IMR-90 (cell line): ENCODE results near the gene LAMB2. TPM values are rescaled to one million over a fixed set of nuclear protein-coding genes. Genes with fewer than 3 reads are reported as not detected.

Experiments used
- ATAC-seq: fragments of 200-7000 bp; cut with Tn5 transposase; 2 replicates; pipeline ENCODE4 v1.9.1; 2020; ENCODE audit warnings: low read depth, mild to moderate bottlenecking, moderate library complexity
- BruUV-seq: library from RNA; stranded (reverse); fragments of 400-500 nt; replicated peaks from 2 replicates; lab custom pipeline; 2021; lab: Mats Ljungman, UMichigan
- CTCF ChIA-PET: fragments of 300-600 bp; formaldehyde crosslinking; extraction: SDS; loops from one replicate; lab custom pipeline; 2021; ENCODE audit warnings: antibody characterized with exemption; lab: Yijun Ruan, JAX
- POLR2A ChIA-PET: fragments of 300-600 bp; sonication (Branson Sonifier 250); formaldehyde crosslinking; loops from one replicate; lab custom pipeline; 2022; ENCODE audit warnings: antibody characterized with exemption; ENCODE audit not compliant: unreplicated experiment; lab: Charles Lee
- DNase-seq: peaks from one replicate; pipeline ENCODE4 v3.0.0; 2013
- H2AFZ ChIP-seq: replicated peaks from 2 replicates; pipeline ENCODE3; 2013; ENCODE audit warnings: low read length, mild to moderate bottlenecking; ENCODE audit not compliant: poor library complexity
- H2AK5ac ChIP-seq: 2 replicates; pipeline ENCODE4 v1.6.1; 2013; ENCODE audit warnings: low read depth, low read length, inconsistent platforms
- H2AK9ac ChIP-seq: replicated peaks from 2 replicates; pipeline ENCODE3; 2013; ENCODE audit warnings: mild to moderate bottlenecking, low read depth, low read length, moderate library complexity; ENCODE audit not compliant: poor library complexity
- H2BK120ac ChIP-seq: 2 replicates; pipeline ENCODE4 v1.6.1; 2013; ENCODE audit warnings: low read depth, low read length, inconsistent platforms
- H2BK15ac ChIP-seq: 3 replicates; pipeline ENCODE4 v1.6.1; 2013; ENCODE audit warnings: low read depth, low read length, inconsistent platforms
- H2BK20ac ChIP-seq: 2 replicates; pipeline ENCODE4 v1.6.1; 2013; ENCODE audit warnings: low read depth, mild to moderate bottlenecking, inconsistent platforms, low read length, moderate library complexity
- H2BK5ac ChIP-seq: 2 replicates; pipeline ENCODE4 v1.6.1; 2013; ENCODE audit warnings: mild to moderate bottlenecking, low read depth, low read length, inconsistent platforms; ENCODE audit not compliant: poor library complexity, severe bottlenecking
- H3K14ac ChIP-seq: replicated peaks from 2 replicates; pipeline ENCODE4 v1.6.1; 2013; ENCODE audit warnings: low read depth, low read length, inconsistent platforms
- H3K18ac ChIP-seq: 2 replicates; pipeline ENCODE4 v1.6.1; 2013; ENCODE audit warnings: low read depth, low read length, control low read depth
- H3K23ac ChIP-seq: 2 replicates; pipeline ENCODE4 v1.6.1; 2013; ENCODE audit warnings: low read depth, low read length, inconsistent platforms
- H3K27ac ChIP-seq: 2 replicates; pipeline ENCODE4 v1.5.1; 2013; ENCODE audit warnings: mild to moderate bottlenecking, control low read depth, low read length; ENCODE audit not compliant: insufficient read depth
- H3K27me3 ChIP-seq: 2 replicates; pipeline ENCODE4 v1.6.1; 2013; ENCODE audit warnings: low read length; ENCODE audit not compliant: control insufficient read depth, insufficient read depth
- H3K36me3 ChIP-seq: 2 replicates; pipeline ENCODE4 v1.6.1; 2013; ENCODE audit warnings: low read length, mixed read lengths; ENCODE audit not compliant: control insufficient read depth, insufficient read depth
- H3K4ac ChIP-seq: 2 replicates; pipeline ENCODE4 v1.6.1; 2013; ENCODE audit warnings: low read depth, low read length, inconsistent platforms
- H3K4me1 ChIP-seq: 2 replicates; pipeline ENCODE4 v1.6.1; 2013; ENCODE audit warnings: low read length, mixed read lengths; ENCODE audit not compliant: control insufficient read depth, insufficient read depth
- H3K4me2 ChIP-seq: 2 replicates; pipeline ENCODE4 v1.6.1; 2013; ENCODE audit warnings: low read depth, mild to moderate bottlenecking, control low read depth, low read length, moderate library complexity
- H3K4me3 ChIP-seq: 2 replicates; pipeline ENCODE4 v1.5.1; 2013; ENCODE audit warnings: low read depth, mild to moderate bottlenecking, control low read depth, low read length, moderate library complexity; ENCODE audit not compliant: insufficient read depth
- H3K56ac ChIP-seq: 2 replicates; pipeline ENCODE4 v1.6.1; 2013; ENCODE audit warnings: low read length, inconsistent platforms; ENCODE audit not compliant: insufficient read depth; ENCODE audit errors: extremely low read depth
- H3K79me1 ChIP-seq, 2 experiments: 2 replicates each; pipeline ENCODE4 v1.6.1; 2013; ENCODE audit warnings: low read length in 2 of 2, inconsistent platforms in 1 of 2, low read depth in 1 of 2
- H3K9ac ChIP-seq: 2 replicates; pipeline ENCODE4 v1.6.1; 2013; ENCODE audit warnings: low read depth, low read length, control low read depth
- H3K9me1 ChIP-seq: 2 replicates; pipeline ENCODE4 v1.6.1; 2013; ENCODE audit warnings: low read length, inconsistent platforms; ENCODE audit not compliant: insufficient read depth
- H3K9me3 ChIP-seq: 2 replicates; pipeline ENCODE4 v1.6.1; 2013; ENCODE audit warnings: low read length; ENCODE audit not compliant: control insufficient read depth, insufficient read depth
- H4K20me1 ChIP-seq: 2 replicates; pipeline ENCODE4 v1.6.1; 2013; ENCODE audit warnings: low read length, inconsistent platforms; ENCODE audit not compliant: insufficient read depth
- H4K5ac ChIP-seq: 2 replicates; pipeline ENCODE4 v1.6.1; 2013; ENCODE audit warnings: mild to moderate bottlenecking, low read depth, low read length, control low read depth
- H4K8ac ChIP-seq, 2 experiments: 2 replicates each; pipeline ENCODE4 v1.6.1; 2013; ENCODE audit warnings: low read depth in 2 of 2, low read length in 2 of 2, control low read depth in 1 of 2, inconsistent platforms in 1 of 2
- H4K91ac ChIP-seq: 2 replicates; pipeline ENCODE4 v1.6.1; 2013; ENCODE audit warnings: low read depth, low read length, inconsistent platforms; ENCODE audit not compliant: insufficient read depth
- MAZ ChIP-seq: IDR thresholded peaks from 2 replicates; pipeline ENCODE4 v1.6.1; 2012; ENCODE audit warnings: low read depth, mild to moderate bottlenecking, low read length, improper control_type of control experiment, moderate library complexity, borderline replicate concordance
- WGBS, 2 experiments: methylation state at CpG; one replicate each; pipeline versions ENCODE4 v1.1.5 to v1.1.7; 2013; ENCODE audit warnings: missing lambda C conversion rate in 2 of 2; ENCODE audit not compliant: insufficient read length in 1 of 2; ENCODE audit errors: extremely low coverage in 2 of 2; 5-methylcytosine and 5-hydroxymethylcytosine counted together
- dilution Hi-C: fragments of 300-500 bp; cut with HindIII; formaldehyde crosslinking; loops from one replicate; pipeline ENCODE4 v1.14.3; 2018; ENCODE audit warnings: low sequenced_read_pairs; ENCODE audit not compliant: unreplicated experiment
- in situ Hi-C: fragments of 300-500 bp; cut with MboI; formaldehyde crosslinking; loops from 3 replicates; pipeline ENCODE4 v1.14.3; 2019; ENCODE audit warnings: low sequenced_read_pairs, inconsistent platforms, mixed read lengths
- intact Hi-C: fragments of 100-400 bp; cut with micrococcal nuclease; formaldehyde crosslinking; loops from 2 replicates; pipeline ENCODE4 v1.10.0; 2022
- polyA plus RNA-seq, 3 experiments: library from polyadenylated mRNA; depleted of rRNA; stranded (reverse); fragments of >200 nt; gene quantifications; 2 replicates each; pipeline ENCODE4 v1.2.3, GENCODE V29; 2012; ENCODE audit warnings: low replicate concordance in 1 of 3
- total RNA-seq: library from RNA; depleted of rRNA; stranded (reverse); fragments of >200 nt; gene quantifications from 2 replicates; pipeline ENCODE4 v1.2.3, GENCODE V29; 2012

Gene LAMB2
- total and polyA plus RNA-seq, 2 of the 4 experiments (the other 2 are of a cell fraction) = 213 to 570 TPM

- Histone ChIP-seq H4K5ac (no peak overlapping the region), H3K79me1 (peaks cover 14 to 15% of the 10 kb centered on the region in 2 experiments), H3K23ac (no peak overlapping the region), H3K14ac (no peak overlapping the region), H4K8ac (no peak overlapping the region), H2AFZ (no peak overlapping the region), H2BK120ac (no peak overlapping the region), H3K4ac (no peak overlapping the region), H4K91ac (no peak overlapping the region), H2AK5ac (no peak overlapping the region), H3K4me3 (no peak overlapping the region), H3K18ac (no peak overlapping the region), H3K27me3 (no peaks in the 10 kb centered on the region), H4K20me1 (no peaks in the 10 kb centered on the region), H2AK9ac (no peak overlapping the region), H3K9ac (no peak overlapping the region), H2BK20ac (no peak overlapping the region), H2BK15ac (no peak overlapping the region), H3K56ac (no peak overlapping the region), H3K36me3 (peaks cover 80% of the 10 kb centered on the region), H2BK5ac (no peak overlapping the region), H3K9me1 (peaks cover 4% of the 10 kb centered on the region), H3K4me2 (no peak overlapping the region), H3K27ac (no peak overlapping the region), H3K9me3 (no peaks in the 10 kb centered on the region), H3K4me1 (no peaks in the 10 kb centered on the region)
- TF ChIP-seq MAZ = no peak
- BruUV-seq = no TSS peak
- POLR2A ChIA-PET = no interaction called here
- CTCF ChIA-PET = no interaction called here
- in situ Hi-C loops (no loop called here), intact Hi-C loops (no loop called here), dilution Hi-C loops (no loop called here)
- DNase-seq (no peak), ATAC-seq (no peak)
- WGBS, 2 experiments = 78% methylated on average over 5 of the region's 6 CpGs; no CpG with 5 or more reads in 1 of the 2 experiments
Observed at GRCh38 chr3:49111347-49111746, 21.5 kb downstream of the LAMB2 start.
